D721Med (cell line): Measurements from ENCODE around the gene MMUT.

Source experiments
- DNase-seq: peaks from one replicate; pipeline ENCODE4 v3.0.0; 2011; ENCODE audit warnings: low spot score; ENCODE audit not compliant: insufficient read length
- FAIRE-seq: peaks from 2 replicates; lab custom pipeline; 2011; peaks lifted over from hg19 to GRCh38; lab: Jason Lieb, UNC
- CTCF ChIP-seq: IDR thresholded peaks from 2 replicates; pipeline ENCODE4 v1.5.1; 2012; ENCODE audit warnings: mild to moderate bottlenecking, control low read depth; ENCODE audit not compliant: insufficient read depth; ENCODE audit errors: missing control alignments

The MMUT gene

DNA sequence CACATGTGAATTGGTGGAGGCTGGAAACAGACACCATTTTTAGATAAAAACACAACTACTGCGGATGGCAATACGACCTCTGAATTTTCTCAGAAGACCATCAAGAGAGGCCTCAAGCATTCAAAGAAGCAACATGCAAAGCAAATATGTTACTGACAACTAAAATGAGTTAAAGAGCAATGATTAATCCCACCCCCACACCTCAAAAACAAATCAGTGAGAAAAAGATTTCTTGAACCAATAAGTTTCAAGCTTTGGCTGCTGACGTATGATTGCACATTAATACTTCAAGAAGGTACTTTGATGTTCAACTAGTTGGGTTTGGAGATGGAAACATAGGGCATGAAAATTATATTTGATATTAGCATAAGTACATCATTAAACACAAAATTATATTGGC is 982 bp downstream of the MMUT start:
- DNase-seq = no peak
- no peak for TF ChIP-seq CTCF
- FAIRE-seq = no peak

DNA sequence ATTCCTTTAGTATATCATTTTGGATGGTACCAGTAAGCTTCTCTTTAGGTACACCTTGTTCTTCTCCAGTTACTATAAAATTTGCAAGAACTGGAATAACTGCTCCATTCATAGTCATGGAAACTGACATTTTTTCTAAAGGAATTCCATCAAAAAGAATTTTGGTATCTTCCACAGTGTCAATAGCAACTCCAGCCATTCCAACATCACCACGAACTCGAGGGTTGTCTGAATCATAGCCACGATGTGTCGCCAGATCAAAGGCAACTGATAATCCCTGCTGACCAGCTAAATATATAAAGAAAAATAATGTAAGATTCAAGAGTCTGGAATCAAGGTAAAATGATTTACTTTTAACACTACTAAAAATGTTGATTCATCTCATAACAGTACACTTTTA is 5.3 kb downstream of the MMUT start:
- TF ChIP-seq CTCF = no peak
- FAIRE-seq (no peak), DNase-seq (no peak)

GRCh38 chr6:49454787-49455709 is 8.0 kb downstream of the MMUT start:
- no peak for TF ChIP-seq CTCF
- DNase-seq (no peak), FAIRE-seq (no peak)

DNA sequence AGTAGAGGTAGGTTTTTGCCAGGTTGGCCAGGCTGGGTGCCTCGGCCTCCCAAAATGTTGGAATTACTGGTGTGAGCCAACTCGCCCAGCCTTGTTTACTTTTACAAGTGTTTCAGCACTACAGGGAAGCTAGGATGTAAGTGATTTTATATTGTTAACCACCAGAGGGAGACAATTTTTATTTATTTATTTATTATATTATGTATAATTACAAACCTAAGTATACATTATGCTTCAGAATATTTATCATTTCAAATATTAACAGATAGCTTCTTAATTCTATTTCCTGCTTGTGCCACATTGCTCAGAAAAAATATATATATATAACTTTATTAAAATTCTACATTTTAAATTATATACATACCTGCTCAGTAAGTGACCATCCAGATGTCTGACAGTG is 9.8 kb downstream of the MMUT start:
- no peak for TF ChIP-seq CTCF
- FAIRE-seq (no peak), DNase-seq (no peak)

DNA sequence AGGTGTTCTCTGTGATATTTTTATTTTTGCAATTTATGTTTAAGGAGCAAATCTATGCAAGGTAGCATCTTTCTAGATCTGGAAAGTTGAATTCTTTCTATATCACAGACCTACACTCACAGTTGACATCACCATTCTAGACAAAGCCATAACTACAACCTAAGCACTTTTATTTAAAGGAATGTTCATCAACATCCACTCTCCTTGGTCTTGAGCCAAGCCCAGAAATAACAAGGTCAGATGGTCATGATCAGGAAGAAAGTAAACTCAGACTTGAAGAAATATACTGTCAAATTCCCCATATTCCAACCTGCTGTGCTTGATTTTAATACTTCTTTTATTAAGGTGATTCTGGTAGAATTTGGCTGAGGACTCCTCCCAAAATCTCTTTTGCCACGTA is 32.2 kb downstream of the MMUT start:
- no peak for FAIRE-seq

GRCh38 chr6:49430187-49430586 is 32.9 kb downstream of the MMUT start:
- TF ChIP-seq CTCF = no peak
- DNase-seq (no peak), FAIRE-seq (no peak)

More for the DNA sequence above, 32.2 kb downstream of the MMUT start:
- no peak for TF ChIP-seq CTCF
- DNase-seq = no peak

- DNase-seq = no peak
- FAIRE-seq = no peak
- TF ChIP-seq CTCF = peak; percentile 56
Observed at GRCh38 chr6:49423817-49424216, 39.2 kb downstream of the MMUT start.
